HG03064 (cell line): ENCODE results near the gene DGKB.

Source experiments
- ATAC-seq: cut with Tn5 transposase; IDR thresholded peaks from one replicate; pipeline ENCODE4 v1.9.1; 2021; ENCODE audit warnings: low read depth; ENCODE audit not compliant: unreplicated experiment

The DGKB gene

DNA sequence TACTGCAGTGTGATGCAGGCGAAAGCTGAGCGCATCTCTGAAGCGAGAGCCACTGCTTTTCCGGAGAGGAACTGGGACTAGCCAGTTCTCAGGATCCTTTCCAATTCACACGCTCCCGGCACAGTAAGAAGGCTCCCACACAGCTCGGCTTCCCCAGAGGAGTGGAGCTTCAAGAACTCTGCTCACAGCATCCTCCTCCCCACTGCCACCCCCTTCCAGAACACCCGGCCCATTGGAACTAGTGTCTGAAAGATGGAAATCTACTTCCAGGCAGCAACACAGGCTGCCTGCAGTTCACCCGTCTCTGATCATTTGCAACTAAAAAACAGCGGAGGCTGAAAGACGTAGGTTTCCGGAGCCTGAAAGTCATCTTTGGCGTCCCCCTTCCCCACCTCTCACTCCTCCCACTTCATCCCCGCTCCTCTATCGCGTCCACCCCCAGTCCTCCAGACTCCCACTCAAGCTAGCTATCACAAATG, at the start of gene DGKB:
Gene DGKB, minus strand, starts transcription at position 163 of the 479 bp plus-strand sequence.
- no peak for ATAC-seq

DNA sequence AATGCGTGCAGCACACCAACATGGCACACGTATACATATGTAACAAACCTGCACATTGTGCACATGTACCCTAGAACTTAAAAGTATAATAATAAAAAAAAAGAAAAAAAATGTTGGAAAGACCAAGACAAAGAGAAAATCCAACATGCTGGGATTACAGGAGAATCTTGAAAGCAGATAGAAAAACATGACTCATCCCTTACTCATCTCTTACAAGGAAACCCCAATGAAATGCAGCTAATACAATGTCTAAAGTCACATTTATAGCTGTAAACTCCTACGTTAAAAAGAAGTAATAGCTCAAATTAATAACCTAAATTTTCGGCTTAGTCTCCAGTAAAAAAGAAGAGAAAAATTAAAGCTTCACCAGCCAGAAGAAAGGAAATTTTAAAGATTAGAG, 47.5 kb upstream of the DGKB start:
- no peak for ATAC-seq

DNA sequence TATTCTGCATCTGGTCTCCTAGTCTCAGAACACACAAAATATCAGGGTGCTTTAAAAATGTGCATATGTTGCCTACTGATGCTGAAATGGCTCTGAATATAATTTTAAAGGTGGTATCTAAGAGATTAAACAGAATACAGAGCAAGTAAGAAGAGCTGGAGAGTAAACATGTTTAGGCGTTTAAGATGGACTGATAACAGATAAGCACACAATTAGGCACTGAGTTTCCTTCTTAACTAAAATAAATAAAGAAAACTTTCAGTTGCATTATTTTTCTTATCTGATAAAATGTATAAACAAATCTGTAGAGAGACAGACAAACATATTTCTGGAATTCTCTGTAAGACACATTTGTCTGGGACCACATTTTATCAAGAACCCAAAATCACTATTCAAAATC, 35.6 kb upstream of the DGKB start:
- no peak for ATAC-seq

DNA sequence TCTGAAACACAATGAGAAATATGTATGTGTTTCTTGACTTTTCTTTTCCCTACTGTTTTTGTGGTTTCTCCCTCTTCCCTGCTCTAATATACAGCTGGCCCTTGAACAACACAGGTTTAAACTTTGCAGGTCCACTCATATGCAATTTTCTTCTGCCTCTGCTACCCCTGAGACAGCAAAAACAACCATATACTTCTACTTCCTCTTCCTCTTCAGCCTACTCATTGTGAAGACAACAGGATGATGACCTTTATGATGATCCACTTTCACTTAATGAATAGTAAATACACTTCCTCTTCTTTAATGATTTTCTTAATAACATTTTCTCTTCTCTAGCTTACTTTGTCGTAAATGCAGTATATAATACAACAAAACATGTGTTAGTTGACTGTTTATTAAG, 35.0 kb upstream of the DGKB start:
- no peak for ATAC-seq

DNA sequence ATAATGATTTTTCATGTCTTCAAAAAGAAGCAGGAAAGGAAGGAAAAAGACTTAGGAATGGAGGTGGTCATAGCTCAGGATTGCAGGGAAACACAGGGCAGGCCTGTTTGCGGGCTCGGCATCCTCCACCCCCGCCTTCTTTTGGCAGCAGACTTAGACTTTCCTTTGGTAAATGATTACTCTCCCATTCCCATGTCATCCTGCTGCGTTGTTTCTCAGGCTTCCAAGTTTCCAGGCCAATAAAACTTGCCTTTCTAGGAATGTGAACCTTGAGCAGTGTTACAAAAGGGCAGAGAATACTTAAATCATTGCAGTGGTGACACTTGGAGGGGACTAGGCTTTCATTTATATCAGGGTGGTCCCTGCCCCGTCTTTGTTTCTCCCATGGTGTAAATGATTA, 34.0 kb upstream of the DGKB start:
- no peak for ATAC-seq

DNA sequence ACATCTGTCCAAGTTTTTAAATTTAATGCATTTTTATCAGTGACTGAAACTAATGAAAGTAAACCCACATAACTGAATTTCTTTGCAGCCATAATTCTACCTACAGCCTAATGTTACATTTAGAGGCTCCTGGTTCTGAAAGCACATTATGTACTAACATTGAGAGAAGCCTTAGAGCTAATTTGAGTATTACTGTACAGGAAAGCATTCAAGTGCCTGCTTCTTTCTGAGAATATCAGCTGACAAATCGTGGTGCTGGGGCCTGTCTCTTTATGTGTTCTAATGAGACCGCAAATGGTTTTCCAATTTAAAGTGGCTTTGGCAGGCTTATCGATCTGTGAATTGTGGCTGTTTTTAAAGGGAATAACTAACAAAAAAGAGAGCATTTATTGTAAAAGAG, 32.3 kb upstream of the DGKB start:
- ATAC-seq, result no peak

DNA sequence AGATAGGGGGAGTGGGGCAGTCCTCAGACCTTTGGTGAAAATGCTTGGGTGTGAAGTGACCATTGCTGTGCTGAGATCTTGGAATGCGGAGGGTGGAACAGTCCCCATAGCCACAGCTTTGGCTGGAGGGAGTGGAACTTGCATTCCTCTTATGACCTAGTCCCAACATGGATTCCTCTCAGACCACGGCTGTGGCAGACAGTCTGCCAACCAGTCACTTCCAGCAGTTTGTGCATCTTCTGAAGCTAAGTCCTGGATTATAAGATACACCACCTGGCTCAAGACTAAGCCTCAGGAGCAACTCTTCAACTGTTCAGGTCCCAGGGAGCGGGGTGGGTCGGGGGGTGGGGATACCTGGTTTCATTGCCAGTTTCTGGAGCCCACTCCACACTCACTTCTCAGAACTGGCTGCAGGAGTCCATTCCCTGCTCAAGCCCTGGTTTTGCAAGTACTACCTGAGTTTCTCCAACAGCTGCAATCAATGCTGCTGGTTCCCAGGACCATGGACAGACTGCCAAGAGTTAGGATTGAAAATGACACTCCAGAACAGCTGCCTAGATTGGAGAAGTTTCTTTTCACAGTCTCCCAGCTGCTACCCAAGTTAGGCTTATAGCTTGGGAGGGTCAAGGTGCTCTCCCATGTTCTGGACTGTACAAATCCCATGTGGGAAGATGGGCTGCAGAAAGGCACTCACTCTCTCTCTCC, 29.1 kb upstream of the DGKB start:
- no peak for ATAC-seq

DNA sequence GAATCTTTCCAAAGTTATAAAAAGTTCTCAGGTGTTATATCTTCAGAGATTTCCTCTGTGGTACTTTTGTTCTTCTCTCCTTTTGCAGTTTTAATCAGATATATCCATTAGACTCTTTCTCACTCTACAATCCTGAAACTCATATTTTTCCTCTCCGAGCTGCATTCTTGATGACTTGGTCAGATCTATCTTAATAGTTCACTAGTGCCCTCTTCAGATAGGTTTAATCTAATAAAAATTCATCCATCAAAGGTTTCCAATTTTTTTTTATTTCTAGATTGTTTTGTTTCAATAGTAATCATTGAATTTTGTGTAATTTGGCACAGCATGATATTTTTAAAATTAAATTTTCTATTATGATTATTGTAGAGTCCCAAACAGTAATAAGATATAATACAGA, 21.8 kb upstream of the DGKB start:
- no peak for ATAC-seq

DNA sequence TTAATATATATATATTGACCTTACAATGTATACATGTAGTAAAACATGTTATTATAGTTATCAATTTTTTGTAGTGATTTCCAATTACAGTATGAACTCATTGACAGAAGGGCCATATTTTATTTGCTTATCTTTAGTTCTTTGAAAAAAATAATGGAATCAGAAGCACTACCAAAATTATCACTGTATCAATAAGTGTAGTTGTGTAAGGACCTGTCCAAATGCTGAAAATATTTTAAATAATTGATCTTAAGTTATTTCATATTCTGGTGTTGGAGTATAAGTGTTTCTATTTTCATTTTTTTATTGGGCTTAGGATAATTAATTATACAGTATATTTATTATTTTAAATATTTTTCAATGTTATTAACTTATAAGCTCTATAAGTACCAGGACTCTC, 8.5 kb upstream of the DGKB start:
- ATAC-seq, result no peak

DNA sequence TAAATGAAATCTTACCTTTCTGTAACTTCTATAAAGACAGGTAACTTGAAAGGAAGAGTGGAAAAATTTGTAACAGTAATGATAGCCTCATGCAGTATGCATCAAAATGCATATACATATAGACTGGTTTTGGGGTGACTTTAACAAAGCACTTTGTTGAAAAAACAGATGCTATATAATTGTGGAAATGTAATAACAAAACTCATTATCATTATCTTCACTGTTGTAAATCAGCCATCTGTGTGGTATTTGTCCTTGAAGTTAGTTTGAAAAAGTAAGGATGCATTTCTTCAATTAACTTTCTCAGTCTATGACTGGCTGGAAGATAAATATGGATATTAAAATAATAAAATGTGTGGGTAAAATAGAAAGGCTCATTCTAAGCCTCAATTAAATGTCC, 6.1 kb upstream of the DGKB start:
- ATAC-seq, result no peak

DNA sequence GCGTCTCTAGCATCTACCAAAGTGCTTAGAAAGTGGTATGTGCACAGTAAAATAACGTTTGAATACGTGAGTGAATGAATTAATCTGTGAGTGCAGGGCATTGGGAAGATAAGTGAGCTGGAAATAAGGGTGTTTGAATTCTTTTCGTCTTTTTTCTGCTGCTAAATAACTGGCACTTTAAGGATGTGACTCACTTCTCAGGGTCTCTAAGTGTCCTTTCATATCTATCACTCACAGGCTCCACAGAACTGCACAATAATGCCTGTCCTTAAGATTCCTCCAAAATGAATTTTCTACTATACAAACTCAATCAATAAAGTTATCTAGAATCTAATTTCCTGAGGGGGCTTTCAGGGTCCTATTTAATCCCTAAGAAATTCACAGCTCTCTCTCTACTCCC, 3.2 kb upstream of the DGKB start:
- ATAC-seq, result no peak

DNA sequence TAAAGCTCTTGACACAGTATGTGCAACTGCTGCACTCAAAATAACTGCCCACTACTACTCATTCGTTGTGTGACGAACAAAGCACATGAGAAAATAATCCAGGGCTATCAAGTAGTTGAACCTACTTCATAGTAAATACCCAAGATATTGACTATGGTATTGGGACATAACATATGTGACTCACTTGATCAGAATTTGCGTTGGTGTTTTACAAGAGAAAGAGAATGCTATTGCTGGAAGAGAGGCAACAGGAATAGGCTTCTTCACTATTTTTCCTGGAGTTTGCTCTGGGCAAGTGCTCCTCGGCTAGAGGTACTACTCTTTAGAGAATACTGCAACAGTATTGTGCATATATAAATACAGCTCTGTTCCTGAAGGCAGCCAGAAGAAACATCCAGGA, 2.5 kb downstream of the DGKB start:
- ATAC-seq, result no peak

DNA sequence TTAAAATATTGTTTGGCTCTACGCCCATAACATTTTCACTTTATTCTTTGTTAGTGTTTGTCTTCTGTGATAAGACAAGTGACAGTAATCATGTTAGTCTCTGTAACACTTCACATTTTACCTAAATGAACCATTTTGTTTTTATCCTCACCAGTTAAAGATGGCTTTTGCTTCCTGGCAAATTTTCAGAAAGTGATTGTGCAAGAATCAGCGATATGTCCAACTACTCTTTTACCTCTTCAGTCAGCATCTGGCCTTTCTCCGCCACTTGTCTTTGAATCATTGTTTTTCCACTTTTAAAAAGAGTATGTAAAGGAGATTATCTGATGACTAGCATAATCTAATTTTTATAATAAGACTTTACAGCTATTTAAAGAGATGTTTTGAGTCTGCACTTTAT, 3.5 kb downstream of the DGKB start:
- ATAC-seq, result no peak

DNA sequence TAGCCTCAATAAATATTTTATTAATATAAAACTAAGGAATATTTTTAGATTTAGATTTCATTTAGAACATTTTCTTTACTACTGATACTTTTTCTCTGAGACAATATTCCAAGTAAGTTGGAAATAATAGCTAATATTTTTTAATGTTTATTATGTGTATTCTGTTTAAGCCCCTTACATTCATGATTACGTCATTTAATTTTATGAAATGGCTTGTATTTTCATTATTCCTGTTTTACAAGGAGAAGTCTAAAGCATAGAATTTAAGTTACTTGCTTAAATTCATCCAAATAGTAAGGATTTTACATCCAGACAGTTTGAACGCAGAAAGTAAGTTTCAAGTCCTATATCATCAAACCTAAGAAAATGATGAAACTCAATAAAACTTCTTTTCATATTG, 6.1 kb downstream of the DGKB start:
- no peak for ATAC-seq

DNA sequence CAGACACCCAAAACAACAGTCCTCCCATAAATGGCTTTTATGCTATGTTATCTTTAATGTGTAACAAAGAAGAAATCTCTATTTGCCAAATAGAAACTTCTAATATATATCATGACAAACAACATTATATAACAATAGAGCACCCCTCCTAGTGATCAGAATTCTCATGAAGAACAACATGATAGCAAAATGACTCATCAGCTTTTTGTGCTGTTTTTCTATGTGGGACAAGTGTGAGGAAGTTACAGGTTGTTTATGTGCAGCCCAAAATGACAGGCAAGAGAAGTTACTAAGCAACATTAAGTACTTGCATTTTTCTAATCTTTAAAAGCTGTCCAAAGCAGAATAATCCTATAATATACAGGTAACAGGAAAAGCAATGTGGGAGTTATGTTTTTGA, 7.7 kb downstream of the DGKB start:
- ATAC-seq, result no peak

DNA sequence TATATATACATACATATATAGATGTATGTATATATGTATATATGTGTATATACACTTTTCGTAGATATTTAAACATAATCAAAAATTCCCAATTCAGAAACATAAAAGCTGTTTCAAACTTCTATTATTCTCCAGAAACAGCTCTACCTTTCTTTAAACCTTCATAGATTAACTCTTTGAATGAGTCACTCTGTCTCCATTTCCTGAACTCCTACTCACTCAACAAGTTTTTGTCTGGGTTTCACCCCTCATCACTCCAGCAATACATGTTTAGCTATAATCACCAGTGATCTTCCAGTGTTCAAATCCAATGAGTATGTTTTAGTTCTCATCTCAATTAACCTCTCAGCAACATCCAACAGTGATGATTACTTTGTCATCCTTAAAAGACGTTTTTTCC, 9.6 kb downstream of the DGKB start:
- no peak for ATAC-seq

DNA sequence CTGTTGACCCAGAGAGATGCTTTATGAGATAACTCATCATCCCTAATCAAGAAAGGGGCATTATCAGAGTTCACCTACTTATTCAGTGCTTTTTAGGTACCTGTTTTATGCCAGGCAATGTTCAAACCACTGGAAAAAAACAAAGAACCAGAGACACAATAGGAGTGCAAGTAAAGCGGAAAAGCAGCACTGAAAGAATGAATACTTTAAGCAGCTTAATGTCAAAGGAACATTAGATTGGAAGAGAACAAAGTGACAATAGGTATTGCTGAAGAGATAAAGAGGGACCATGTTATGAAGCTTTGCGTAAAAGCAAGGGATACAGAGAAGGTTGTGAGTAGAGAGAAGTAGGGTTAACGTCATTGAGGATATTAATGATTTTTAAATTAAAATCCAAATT, 11.3 kb downstream of the DGKB start:
- no peak for ATAC-seq

DNA sequence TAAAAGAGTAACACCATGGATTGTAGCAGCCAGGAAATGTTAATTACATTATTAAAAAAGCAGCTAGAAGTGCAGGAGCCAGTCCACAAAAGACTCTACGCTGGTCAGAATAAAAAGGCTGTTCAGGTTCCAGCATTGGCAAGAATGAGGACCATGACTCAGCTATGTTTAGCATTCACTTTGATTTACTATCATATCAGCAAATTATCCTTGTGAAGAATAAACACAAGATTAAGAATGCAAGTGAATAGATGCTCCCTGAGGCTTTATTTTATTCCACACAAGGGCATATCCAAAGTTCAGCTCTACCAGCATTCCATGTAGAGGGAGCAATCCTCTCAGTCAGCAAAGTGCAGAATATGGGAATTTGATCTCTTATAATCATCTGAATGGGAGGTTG, 13.6 kb downstream of the DGKB start:
- ATAC-seq, result no peak

DNA sequence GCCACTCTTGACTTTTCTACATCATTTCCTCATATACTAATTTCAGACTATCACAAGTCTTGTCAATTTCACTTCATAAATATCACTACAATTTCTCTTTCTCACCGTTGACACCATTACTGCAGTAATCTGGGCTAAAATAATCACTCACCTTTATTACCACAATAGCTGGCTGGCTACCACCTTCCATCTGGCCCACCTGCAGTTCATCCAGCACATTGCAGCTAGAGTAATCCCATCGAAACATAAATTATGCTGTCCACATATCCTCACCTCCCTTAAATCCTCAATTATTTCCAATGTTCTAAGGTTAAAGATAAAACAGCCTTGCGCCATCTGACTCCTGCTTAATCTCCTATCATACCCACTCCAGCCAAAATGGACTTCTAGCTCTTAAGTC, 16.0 kb downstream of the DGKB start:
- no peak for ATAC-seq

DNA sequence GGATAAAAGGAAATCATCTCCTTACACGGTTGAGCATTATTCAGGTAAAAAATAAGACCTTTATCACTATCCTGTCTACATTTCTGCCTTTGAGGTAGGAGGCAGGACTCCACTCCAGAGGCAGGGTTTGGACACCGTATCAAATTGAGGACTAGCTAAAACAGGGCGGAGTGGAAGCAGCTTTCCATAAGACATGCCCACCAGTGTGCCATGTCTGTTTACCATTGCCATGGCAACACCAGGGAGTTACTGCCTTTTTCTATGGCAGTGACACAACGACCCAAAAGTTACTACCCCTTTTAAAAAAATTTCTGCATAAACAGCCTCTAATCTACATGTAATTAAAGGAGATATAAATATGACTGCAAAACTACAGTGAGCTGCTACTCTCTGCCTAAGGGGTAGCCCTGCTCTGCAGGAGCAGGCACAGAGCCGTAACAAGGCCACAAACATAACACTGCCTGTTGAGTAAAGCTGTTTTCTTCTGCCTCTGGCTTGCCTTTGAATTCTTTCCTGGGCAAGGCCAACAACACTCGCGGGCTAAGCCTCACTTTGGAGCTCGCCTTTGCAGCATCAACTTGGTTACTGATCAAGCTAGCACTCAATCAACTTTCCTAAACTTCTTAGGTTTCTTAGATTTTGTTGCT, 26.5 kb downstream of the DGKB start:
- ATAC-seq, result no peak

DNA sequence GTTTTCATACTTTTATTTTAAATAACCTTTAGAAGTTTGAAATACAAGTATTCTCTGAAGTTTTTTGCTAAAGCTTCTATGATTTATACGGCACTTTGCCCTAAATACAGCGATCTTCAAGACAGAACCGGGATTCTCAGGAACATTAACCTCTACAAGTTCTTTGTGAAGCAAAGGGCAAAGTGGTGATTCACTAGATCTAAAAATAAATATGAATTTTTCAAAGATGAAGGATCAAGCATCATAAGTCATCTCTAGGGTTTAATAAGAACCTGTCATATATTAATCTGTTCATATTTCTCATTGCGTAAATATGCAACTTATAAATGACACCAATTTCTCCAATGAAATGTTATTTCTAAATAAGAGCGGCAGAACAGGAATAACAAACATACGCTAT, 30.7 kb downstream of the DGKB start:
- no peak for ATAC-seq

DNA sequence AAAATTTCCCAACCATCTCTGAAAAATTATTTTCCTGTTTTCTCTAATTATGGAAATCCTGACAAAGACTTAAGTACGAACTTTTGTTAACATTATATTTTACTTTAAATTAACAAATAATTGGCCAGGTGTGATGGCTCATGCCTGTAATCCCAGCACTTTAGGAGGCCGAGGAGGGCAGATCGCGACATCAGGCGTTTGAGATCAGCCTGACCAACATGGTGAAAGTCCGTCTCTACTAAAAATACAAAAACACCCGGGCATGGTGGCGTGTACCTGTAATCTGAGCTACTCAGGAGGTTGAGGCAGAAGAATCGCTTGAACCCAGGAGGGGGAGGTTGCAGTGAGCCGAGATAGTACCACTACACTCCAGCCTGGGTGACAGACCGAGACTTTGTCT, 32.2 kb downstream of the DGKB start:
- ATAC-seq, result no peak

DNA sequence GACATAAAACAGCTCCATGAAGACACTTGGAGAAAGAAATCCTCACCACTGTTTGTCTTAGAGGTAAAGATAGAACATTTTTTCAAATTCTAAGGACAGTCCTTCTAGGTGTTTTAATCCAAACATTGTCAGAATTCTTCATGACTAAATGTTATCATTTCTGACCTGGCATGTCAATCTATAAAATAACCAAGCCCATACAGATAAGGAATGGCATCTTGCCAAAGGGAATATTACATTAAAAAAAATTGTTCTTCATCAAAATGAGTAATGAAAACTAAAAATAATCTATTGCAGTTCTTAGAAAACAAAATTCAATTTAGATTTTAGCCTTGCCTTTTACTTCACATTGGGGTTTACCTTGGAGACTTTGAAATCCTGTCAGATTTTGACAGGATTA, 33.6 kb downstream of the DGKB start:
- ATAC-seq, result no peak
